Stimulated activated naive CD8-positive, alpha-beta T cell treated with anti-CD3 and anti-CD28 coated beads, Interleukin-15, amount 100 ng/mL, for 72 hours (primary cell): ENCODE results near the gene PEX14.

ENCODE experiments used
- ATAC-seq: fragments of 150-1000 bp; cut with Tn5 transposase; 2 replicates; pipeline ENCODE4 v1.10.0; 2021; ENCODE audit warnings: mild to moderate bottlenecking, moderate library complexity
- DNase-seq, 2 donors: peaks; one replicate each; pipeline ENCODE4 v3.0.0; 2021 to 2022
- H3K27ac Mint-ChIP-seq, 2 donors: one replicate each; pipeline ENCODE4 v1.8.0; 2022; ENCODE audit warnings: mild to moderate bottlenecking in 2 of 2, mixed read lengths in 2 of 2, moderate library complexity in 2 of 2
- H3K27me3 Mint-ChIP-seq: one replicate; pipeline ENCODE4 v1.8.0; 2022; ENCODE audit warnings: mixed read lengths
- H3K4me1 Mint-ChIP-seq: one replicate; pipeline ENCODE4 v1.8.0; 2022; ENCODE audit warnings: mild to moderate bottlenecking, mixed read lengths
- H3K4me3 Mint-ChIP-seq, 2 donors: one replicate each; pipeline ENCODE4 v1.8.0; 2022; ENCODE audit warnings: mild to moderate bottlenecking in 2 of 2, mixed read lengths in 2 of 2, moderate library complexity in 1 of 2
- H3K9me3 Mint-ChIP-seq, 2 donors: one replicate each; pipeline ENCODE4 v1.8.0; 2022; ENCODE audit warnings: mixed read lengths in 2 of 2

PEX14 gene

DNA sequence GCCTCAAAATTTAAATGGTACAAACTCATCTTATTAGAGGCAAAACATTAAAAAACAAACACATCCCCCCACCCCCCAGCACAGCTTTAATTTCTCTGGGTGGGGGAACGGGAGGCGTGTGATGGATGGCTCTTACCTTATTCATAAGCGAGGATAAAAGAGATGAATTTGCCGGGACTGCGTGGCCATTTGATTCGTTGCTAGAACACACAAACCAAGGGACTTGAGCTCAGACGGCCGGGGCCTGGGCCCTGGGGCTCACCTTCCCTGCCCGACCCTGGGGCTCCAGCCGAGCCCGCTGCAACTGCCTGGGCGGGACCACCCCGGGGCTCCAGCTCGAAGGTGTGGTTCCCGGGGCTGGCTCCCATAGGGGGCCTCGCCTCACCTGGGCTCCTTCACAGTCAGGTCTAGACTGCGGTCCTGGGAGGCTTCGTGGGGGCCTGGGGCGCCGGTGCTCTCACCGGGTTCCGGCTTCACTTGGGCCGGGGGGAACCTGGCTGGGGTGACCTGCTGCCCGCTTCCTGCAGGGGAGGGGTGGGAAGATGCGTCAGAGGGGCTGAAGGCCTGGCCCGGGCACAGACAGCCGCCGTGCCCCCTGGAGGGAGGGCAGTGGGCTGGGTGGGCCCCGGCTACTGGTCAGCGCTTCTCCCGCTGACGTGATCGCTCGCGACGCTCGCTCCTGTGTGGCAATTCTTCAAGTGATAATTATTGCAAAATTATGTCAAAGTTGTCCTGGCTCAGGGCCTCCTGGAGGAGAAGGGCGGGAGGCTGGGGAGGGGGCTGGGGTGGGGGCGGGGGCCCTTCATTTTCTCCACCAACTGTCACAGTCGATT lies 176.0 kb downstream of the PEX14 start:
- Mint-ChIP-seq H3K4me3 (no peak overlapping the region), H3K27ac (no peak overlapping the region), H3K4me1 (no peaks in the 10 kb centered on the region), H3K27me3 (no peaks in the 10 kb centered on the region), H3K9me3 (no peaks in the 10 kb centered on the region)
- DNase-seq: no peak
- ATAC-seq: no peak

DNA sequence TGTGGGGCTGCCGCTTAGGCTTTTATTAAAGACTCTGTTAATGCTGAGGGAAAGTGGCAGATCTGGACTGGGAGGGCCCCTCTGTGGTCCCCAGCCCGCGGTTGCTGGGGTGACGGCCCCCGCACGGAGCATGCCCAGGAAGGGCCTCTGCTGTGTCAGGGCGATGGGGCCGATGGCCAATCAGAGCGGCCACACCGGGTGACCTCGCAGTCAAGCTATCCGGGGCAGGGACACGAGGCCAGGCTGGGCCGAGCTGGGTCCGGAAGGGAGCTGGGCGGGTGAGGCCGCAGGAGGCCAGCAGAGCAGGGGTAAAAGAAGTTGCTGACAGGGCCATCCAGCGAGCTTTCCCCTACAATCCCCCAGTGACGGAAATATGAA lies 176.6 kb downstream of the PEX14 start:
- Mint-ChIP-seq H3K4me1 (no peaks in the 10 kb centered on the region), H3K4me3 (no peak overlapping the region), H3K27me3 (no peaks in the 10 kb centered on the region), H3K9me3 (no peaks in the 10 kb centered on the region), H3K27ac (no peak overlapping the region)
- ATAC-seq: no peak
- DNase-seq: no peak

GRCh38 chr1:10651793-10652192 lies 177.0 kb downstream of the PEX14 start:
- Mint-ChIP-seq H3K4me1 (no peaks in the 10 kb centered on the region), H3K9me3 (no peaks in the 10 kb centered on the region), H3K27me3 (no peaks in the 10 kb centered on the region), H3K27ac (no peak overlapping the region), H3K4me3 (no peak overlapping the region)
- ATAC-seq (no peak), DNase-seq (no peak)

DNA sequence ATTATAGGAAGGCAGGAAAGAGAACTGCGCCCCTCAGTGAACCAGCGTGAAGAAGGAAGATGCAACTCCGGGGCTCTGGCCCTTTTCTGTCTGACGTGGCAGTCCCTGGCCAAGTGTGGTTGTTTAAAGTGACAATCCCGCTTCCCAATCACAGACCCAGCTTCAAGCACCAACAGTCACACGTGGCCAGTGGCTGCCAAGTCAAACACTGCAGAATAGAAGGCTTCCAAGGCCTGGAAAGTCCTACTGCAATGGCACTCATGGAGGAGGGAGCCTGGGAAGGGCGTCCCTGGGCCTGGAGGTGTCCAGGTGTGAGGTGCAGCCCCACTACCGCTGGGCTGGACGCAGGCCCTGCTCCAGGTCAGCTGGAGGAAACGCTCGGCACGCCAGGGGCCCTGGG lies 177.9 kb downstream of the PEX14 start:
- Mint-ChIP-seq H3K4me3 (no peak overlapping the region), H3K9me3 (no peaks in the 10 kb centered on the region), H3K4me1 (no peaks in the 10 kb centered on the region), H3K27me3 (no peaks in the 10 kb centered on the region), H3K27ac (no peak overlapping the region)
- DNase-seq (no peak), ATAC-seq (no peak)

- ATAC-seq: no peak
- H3K27ac Mint-ChIP-seq: no peak overlapping the region
- H3K4me3 Mint-ChIP-seq: no peak overlapping the region
- H3K27me3 Mint-ChIP-seq: no peaks in the 10 kb centered on the region
- no peaks in the 10 kb centered on the region for H3K9me3 Mint-ChIP-seq
- H3K4me1 Mint-ChIP-seq: no peaks in the 10 kb centered on the region
- DNase-seq: no peak
These were observed 178.8 kb downstream of the PEX14 start for GRCh38 chr1:10653370-10654125.

DNA sequence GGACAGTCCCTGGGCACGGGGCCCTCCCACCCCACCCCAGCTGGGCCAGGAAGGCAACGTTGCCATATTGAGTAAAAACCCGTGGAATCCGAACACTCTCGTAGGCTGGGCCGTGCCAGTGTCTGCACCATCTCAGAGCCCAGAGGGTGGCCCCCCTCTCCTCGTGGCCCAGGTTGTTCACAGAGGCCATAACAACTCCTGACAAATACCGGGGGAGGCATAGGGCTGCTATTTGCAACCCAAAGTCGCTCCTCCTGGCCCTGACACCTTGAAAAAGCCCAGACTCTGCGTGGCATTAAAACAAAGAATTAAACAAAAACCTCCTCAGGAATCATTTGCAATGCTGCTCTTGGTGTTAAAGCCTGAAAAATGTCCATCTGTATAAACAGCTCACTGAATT lies 180.3 kb downstream of the PEX14 start:
- H3K9me3 Mint-ChIP-seq: no peaks in the 10 kb centered on the region
- no peak overlapping the region for H3K4me3 Mint-ChIP-seq
- no peaks in the 10 kb centered on the region for H3K4me1 Mint-ChIP-seq
- DNase-seq (no peak), ATAC-seq (no peak)
- H3K27me3 Mint-ChIP-seq: no peaks in the 10 kb centered on the region
- H3K27ac Mint-ChIP-seq: no peak overlapping the region

DNA sequence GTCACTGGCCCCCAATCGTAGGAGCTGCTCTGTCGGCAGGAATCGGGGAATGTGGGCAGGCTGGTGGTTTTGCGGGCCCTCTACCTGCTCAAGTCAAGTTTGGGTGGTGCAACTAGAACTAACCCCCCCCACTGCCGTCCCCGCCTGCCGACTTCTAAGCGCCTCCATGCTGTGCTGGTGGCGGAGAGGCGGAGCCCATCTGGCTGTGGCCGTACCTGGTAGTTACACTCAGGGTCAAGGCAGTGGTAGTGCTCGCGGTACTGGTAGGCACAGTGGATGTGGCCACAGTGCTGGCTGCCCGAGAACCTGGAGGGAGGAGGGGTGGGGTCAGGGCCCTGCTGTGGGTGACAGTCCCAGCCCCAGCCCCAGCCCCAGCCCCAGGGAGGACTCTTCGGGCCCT lies 181.7 kb downstream of the PEX14 start:
- DNase-seq: no peak
- Mint-ChIP-seq H3K4me3 (no peak overlapping the region), H3K4me1 (no peaks in the 10 kb centered on the region), H3K9me3 (no peaks in the 10 kb centered on the region), H3K27ac (no peak overlapping the region), H3K27me3 (no peaks in the 10 kb centered on the region)
- no peak for ATAC-seq

GRCh38 chr1:10657088-10657847 lies 182.5 kb downstream of the PEX14 start:
- Mint-ChIP-seq H3K9me3 (no peaks in the 10 kb centered on the region), H3K27ac (no peak overlapping the region), H3K4me1 (no peaks in the 10 kb centered on the region), H3K27me3 (no peaks in the 10 kb centered on the region), H3K4me3 (no peak overlapping the region)
- DNase-seq (no peak), ATAC-seq (no peak)

DNA sequence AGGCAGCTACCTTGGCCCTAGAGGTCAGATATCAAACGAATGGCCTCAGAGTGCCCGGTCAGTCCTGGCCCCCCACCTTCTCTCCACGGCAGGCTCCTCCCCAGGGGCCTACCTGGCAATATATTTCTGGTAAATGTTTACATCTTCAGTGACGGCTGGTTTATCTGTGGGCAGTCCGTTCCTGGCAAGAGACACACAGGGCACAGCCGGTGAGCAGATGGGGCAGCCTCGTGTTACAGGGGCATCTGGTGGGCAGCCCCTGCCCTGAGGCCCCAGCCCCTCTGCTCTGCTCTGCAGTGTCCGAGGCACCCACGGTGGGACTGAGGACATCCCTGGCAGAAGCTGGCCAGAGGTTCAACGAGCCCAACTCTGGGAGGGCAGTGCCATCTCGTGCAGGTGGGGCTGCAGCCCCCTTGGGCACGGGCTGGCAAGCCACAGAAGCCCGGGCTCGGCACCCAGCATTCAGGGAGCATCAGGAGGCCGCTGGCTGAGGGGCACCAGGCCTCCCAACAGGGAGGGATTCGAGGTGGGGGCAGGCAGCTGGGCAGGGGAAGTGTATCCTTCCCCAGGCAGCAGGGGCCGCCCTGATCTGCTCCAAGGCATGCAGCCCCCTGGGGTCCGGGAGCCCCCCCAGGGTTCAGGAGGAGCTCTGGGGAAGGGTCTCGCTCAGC lies 183.8 kb downstream of the PEX14 start:
- Mint-ChIP-seq H3K27ac (no peak overlapping the region), H3K9me3 (no peaks in the 10 kb centered on the region), H3K4me1 (no peaks in the 10 kb centered on the region), H3K27me3 (no peaks in the 10 kb centered on the region), H3K4me3 (no peak overlapping the region)
- DNase-seq (no peak), ATAC-seq (no peak)

DNA sequence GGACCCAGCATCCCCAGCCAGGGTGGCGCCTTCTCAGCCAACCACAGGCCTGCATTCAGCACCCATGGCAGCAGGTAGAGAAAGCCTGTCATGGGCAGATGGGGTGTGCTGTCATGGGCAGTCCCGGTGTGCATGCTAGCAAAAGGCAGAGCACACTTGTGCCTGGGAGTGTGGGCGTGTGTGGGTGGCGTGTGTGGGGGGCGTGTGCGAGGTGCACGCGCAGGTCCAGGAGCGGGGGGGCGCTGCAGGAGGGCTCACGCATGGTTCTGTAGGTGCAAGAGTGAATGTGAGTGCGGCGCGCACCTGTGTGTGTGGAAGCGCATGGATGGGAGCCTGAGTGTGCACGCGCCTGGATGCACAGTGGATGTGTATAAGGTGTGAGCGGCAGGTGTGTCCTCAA lies 184.5 kb downstream of the PEX14 start:
- H3K4me3 Mint-ChIP-seq: no peak overlapping the region
- H3K9me3 Mint-ChIP-seq: no peaks in the 10 kb centered on the region
- H3K27ac Mint-ChIP-seq: no peak overlapping the region
- no peaks in the 10 kb centered on the region for H3K27me3 Mint-ChIP-seq
- no peak for ATAC-seq
- no peaks in the 10 kb centered on the region for H3K4me1 Mint-ChIP-seq
- no peak for DNase-seq

- no peaks in the 10 kb centered on the region for H3K9me3 Mint-ChIP-seq
- H3K4me1 Mint-ChIP-seq: no peaks in the 10 kb centered on the region
- no peak overlapping the region for H3K27ac Mint-ChIP-seq
- H3K4me3 Mint-ChIP-seq: no peak overlapping the region
- no peak for DNase-seq
- no peaks in the 10 kb centered on the region for H3K27me3 Mint-ChIP-seq
- ATAC-seq: no peak
These were observed 185.1 kb downstream of the PEX14 start for GRCh38 chr1:10659646-10660540.

- no peaks in the 10 kb centered on the region for H3K9me3 Mint-ChIP-seq
- no peak overlapping the region for H3K27ac Mint-ChIP-seq
- no peak for DNase-seq
- no peak overlapping the region for H3K4me3 Mint-ChIP-seq
- no peak for ATAC-seq
- no peaks in the 10 kb centered on the region for H3K27me3 Mint-ChIP-seq
- no peaks in the 10 kb centered on the region for H3K4me1 Mint-ChIP-seq
These were observed 186.7 kb downstream of the PEX14 start for GRCh38 chr1:10661453-10661852.

GRCh38 chr1:10662090-10662688 lies 187.4 kb downstream of the PEX14 start:
- Mint-ChIP-seq H3K9me3 (no peaks in the 10 kb centered on the region), H3K27me3 (no peaks in the 10 kb centered on the region), H3K27ac (no peak overlapping the region), H3K4me1 (no peaks in the 10 kb centered on the region), H3K4me3 (no peak overlapping the region)
- ATAC-seq: no peak
- DNase-seq: no peak

- DNase-seq: no peak
- Mint-ChIP-seq H3K27ac (no peak overlapping the region), H3K9me3 (no peaks in the 10 kb centered on the region), H3K27me3 (no peaks in the 10 kb centered on the region), H3K4me3 (no peak overlapping the region), H3K4me1 (no peaks in the 10 kb centered on the region)
- no peak for ATAC-seq
These were observed 188.3 kb downstream of the PEX14 start for GRCh38 chr1:10662824-10663677.
